Sigmoid colon (tissue), 4 donors: ENCODE measurements around the gene NOD2.

Source experiments
- EP300 ChIP-seq, 4 donors: sonication (generic); formaldehyde crosslinking; IDR thresholded peaks; one replicate each; pipeline ENCODE4 v1.6.1; 2017; ENCODE audit warnings: antibody characterized with exemption in 4 of 4
- POLR2A ChIP-seq, 2 donors: fragments of 450-650 bp; IDR thresholded peaks; one replicate each; pipeline ENCODE4 v1.6.1; 2016; ENCODE audit warnings: antibody characterized with exemption in 2 of 2, mild to moderate bottlenecking in 2 of 2, moderate library complexity in 2 of 2
- POLR2AphosphoS5 ChIP-seq, 4 donors: sonication (generic); formaldehyde crosslinking; IDR thresholded peaks; one replicate each; pipeline ENCODE4 v1.6.1; 2017; ENCODE audit warnings: antibody characterized with exemption in 4 of 4
- TF ChIP-seq, protein P1 (sequence below), 4 experiments: fragments of 450-650 bp in 3 of 4; fragments of 200-600 bp in 1 of 4; IDR thresholded peaks; one replicate each; pipeline ENCODE4 v1.5.1; 2016 to 2019; ENCODE audit warnings: antibody characterized with exemption in 4 of 4, mild to moderate bottlenecking in 3 of 4, moderate library complexity in 2 of 4

DNA sequence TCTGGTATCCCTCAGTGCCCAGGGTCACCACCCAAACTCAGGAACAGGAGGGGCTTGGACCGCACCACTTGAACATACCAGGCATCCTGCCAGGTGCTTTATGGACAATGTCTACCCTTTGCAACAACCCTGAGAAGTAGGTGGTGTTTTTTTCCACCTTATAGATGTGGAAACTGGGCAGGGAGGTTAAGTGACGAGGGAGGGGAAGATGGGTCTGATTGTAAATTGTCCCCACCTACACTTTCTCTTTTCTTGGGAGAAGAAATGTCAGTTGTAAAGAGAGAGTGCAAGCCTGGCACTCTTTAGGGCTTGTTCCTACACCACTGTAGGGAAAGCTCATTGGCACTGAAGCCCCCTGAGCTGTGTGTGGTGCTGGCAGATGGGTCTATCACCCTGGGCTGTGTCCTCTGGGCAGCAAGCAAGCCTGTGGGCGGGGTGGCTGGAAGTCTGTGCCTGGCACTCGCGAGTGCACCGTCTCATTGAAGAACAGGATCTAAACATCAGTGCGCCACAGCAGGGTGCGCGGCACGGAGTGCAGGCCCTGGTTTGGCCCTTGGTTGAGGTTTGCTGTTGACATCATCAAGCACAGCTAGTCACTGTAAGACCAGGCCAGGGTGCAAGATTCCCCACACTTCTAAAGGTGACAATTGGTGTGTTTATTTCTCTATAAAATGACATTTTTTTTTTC lies 15.1 kb downstream of the NOD2 start:
- TF ChIP-seq, protein P1, sequence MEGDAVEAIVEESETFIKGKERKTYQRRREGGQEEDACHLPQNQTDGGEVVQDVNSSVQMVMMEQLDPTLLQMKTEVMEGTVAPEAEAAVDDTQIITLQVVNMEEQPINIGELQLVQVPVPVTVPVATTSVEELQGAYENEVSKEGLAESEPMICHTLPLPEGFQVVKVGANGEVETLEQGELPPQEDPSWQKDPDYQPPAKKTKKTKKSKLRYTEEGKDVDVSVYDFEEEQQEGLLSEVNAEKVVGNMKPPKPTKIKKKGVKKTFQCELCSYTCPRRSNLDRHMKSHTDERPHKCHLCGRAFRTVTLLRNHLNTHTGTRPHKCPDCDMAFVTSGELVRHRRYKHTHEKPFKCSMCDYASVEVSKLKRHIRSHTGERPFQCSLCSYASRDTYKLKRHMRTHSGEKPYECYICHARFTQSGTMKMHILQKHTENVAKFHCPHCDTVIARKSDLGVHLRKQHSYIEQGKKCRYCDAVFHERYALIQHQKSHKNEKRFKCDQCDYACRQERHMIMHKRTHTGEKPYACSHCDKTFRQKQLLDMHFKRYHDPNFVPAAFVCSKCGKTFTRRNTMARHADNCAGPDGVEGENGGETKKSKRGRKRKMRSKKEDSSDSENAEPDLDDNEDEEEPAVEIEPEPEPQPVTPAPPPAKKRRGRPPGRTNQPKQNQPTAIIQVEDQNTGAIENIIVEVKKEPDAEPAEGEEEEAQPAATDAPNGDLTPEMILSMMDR (IDR thresholded peaks at IDR 0.05) = no peak
- no peak for TF ChIP-seq POLR2AphosphoS5 (IDR thresholded peaks at IDR 0.05)
- TF ChIP-seq POLR2A (IDR thresholded peaks at IDR 0.05) = no peak
- TF ChIP-seq EP300 (IDR thresholded peaks at IDR 0.05) = no peak
